H1 (cell line): ENCODE measurements around the gene RPL6. TPM values are rescaled to one million over a fixed set of nuclear protein-coding genes. Genes with fewer than 3 reads are reported as not detected.
A peak's percentile ranks its signal among the peaks of the same experiment; 100 is the strongest.

ENCODE experiments used
- EP300 ChIP-seq, 2 experiments: IDR thresholded peaks; 1 replicate in 1 of 2; 2 replicates in 1 of 2; pipeline ENCODE4 v1.6.1; 2011 to 2012; ENCODE audit warnings: low read depth in 2 of 2, low read length in 2 of 2, mild to moderate bottlenecking in 2 of 2, borderline replicate concordance in 1 of 2, inconsistent platforms in 1 of 2, moderate library complexity in 1 of 2
- SAP30 ChIP-seq: fragments of 300-600 bp; sonication (generic); IDR thresholded peaks from 2 replicates; pipeline ENCODE4 v1.7.1; 2012; ENCODE audit warnings: low read length, moderate library complexity, mild to moderate bottlenecking, inconsistent platforms; ENCODE audit not compliant: insufficient read depth, insufficient replicate concordance
- TAF1 ChIP-seq: IDR thresholded peaks from 2 replicates; pipeline ENCODE4 v1.6.1; 2011; ENCODE audit warnings: mild to moderate bottlenecking, low read depth, low read length
- TAF7 ChIP-seq: optimal IDR thresholded peaks from 2 replicates; pipeline ENCODE3; 2011; ENCODE audit warnings: low read depth, mild to moderate bottlenecking, inconsistent platforms, low read length, moderate library complexity, borderline replicate concordance
- TBP ChIP-seq: IDR thresholded peaks from 2 replicates; pipeline ENCODE4 v1.6.1; 2011; ENCODE audit warnings: low read depth, low read length, improper control_type of control experiment
- ZNF274 ChIP-seq: IDR thresholded peaks from 2 replicates; pipeline ENCODE4 v1.7.0; 2012; ENCODE audit warnings: low read length, borderline replicate concordance; ENCODE audit errors: extremely low read depth
- polyA plus RNA-seq, 7 experiments: library from polyadenylated mRNA; depleted of rRNA in 3 of 7; stranded (reverse) in 5 of 7; unstranded in 2 of 7; fragments of >200 nt in 5 of 7; fragments of 200-250 nt in 2 of 7; gene quantifications; 1 replicate in 5 of 7; 2 replicates in 1 of 7; 4 replicates in 1 of 7; pipeline versions ENCODE4 v1.2.1 to v1.2.3, GENCODE V29; 2011 to 2013; ENCODE audit warnings: missing spikeins in 2 of 7, mixed read lengths in 2 of 7
- total RNA-seq: library from RNA; stranded (reverse); fragmentation: NEBNext Ultra II Directional; extraction: Animal tissue kit (Norgen Biotek cat#: 25700); gene quantifications from 2 replicates; pipeline ENCODE4 v1.2.1, GENCODE V29; 2021
- TF ChIP-seq, protein P1 (sequence below): IDR thresholded peaks from 2 replicates; pipeline ENCODE4 v1.6.1; 2011; ENCODE audit warnings: low read length, improper control_type of control experiment

Gene RPL6
- total and polyA plus RNA-seq, 2 of the 8 experiments (the other 6 are each of a cell fraction or from before 2014, with no cell fraction given), result 1,073 to 1,643 TPM

DNA sequence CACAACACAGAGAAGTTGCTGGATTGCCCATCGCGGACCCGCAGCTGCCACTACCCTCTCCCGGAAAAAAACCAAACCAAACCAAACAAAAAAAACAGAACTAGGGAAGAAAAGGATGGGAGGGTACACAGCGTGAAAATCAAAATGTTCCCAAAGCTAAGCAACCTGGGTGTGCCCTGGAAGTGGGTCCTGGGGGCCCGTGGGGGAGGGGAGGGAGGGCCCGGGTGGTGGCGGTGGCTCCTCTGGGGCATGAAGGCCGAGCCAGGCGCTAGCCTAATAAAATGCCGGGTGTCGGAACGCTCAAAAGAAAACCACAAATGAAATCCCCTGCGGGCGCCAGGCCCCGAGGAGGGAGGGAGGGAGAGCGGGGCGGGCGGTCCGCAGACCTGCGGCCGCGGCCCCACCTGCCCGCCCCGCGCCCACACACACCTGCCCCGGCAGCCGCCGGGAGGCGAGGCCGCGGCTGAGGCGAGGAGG lies 28.0 kb downstream of the RPL6 start (continued):
- TF ChIP-seq TBP (no peak), TAF1 (0 out of 2 replicates have a peak, but pooled peaks have one; percentile 1), SAP30 (peak; percentile 43), TAF7 (no peak), ZNF274 (no peak), EP300 (IDR thresholded peaks at IDR 0.05; ENCODE audit: borderline replicate concordance in 1 of 2, low read depth in 2 of 2, low read length in 2 of 2) (no peak)
- TF ChIP-seq, protein P1, sequence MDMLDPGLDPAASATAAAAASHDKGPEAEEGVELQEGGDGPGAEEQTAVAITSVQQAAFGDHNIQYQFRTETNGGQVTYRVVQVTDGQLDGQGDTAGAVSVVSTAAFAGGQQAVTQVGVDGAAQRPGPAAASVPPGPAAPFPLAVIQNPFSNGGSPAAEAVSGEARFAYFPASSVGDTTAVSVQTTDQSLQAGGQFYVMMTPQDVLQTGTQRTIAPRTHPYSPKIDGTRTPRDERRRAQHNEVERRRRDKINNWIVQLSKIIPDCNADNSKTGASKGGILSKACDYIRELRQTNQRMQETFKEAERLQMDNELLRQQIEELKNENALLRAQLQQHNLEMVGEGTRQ, result no peak
